IMR-90 (cell line): ENCODE results near the gene SUPV3L1.

ENCODE experiments used
- CTCF ChIP-seq: conservative IDR thresholded peaks from 2 replicates; pipeline ENCODE4 v1.5.1; 2012; ENCODE audit warnings: mild to moderate bottlenecking, low read depth, low read length, improper control_type of control experiment
- MAFK ChIP-seq: IDR thresholded peaks from 2 replicates; pipeline ENCODE4 v1.6.1; 2012; ENCODE audit warnings: low read depth, low read length, improper control_type of control experiment
- NFE2L2 ChIP-seq: fragments of 150-350 bp; IDR thresholded peaks from 2 replicates; pipeline ENCODE4 v1.6.1; 2016; ENCODE audit warnings: low read depth, mild to moderate bottlenecking, low read length
- POLR2A ChIP-seq: IDR thresholded peaks from 2 replicates; pipeline ENCODE4 v1.6.1; 2012; ENCODE audit warnings: mild to moderate bottlenecking, low read depth, low read length

DNA sequence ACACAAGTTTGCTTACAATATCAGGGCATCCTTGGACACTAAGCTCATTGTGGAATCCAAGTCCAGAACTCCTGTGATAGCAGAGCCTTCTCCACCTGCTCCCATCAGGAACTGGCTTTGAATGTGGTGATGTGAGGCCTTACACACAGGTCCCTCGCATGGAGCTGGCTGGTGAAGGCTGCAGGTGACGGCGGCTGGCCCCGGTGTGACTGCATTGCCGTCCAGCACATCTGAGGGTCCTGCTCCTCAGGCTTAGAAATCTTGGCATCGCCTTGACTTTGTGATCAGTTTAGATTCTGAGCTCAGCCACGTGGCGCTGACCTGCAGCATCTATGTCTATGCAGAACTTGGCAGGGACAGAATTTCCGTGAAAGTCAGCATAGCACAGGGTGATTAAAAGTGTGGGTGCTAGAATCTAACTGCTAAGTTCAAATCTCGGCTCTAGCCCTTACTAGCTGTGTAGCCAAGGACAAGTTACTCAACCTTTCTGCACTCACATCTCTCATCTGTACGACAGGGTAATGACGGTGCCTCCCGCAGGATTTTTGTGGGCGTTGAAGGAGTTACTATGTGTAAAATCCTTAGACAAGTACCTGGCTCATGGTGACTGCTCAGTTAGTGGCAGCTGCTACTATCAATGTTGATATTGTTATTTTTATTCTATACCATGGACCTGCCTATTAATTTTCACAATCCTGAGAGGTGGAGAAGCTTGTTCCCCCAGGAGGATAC lies 66.7 kb downstream of the SUPV3L1 start:
- TF ChIP-seq CTCF (no peak), NFE2L2 (no peak), MAFK (no peak), POLR2A (no peak)
